ENCODE measurements around the gene SIRT6. TPM values are rescaled to one million over a fixed set of nuclear protein-coding genes. Genes with fewer than 3 reads are reported as not detected.
"Not testable (repeated sequence)": the region's sequence is repeated elsewhere in the genome, so short reads cannot be mapped to it uniquely, and the experiment has no call there.

SIRT6 gene
- total RNA-seq, 2 experiments from 2014 or later, result 20.0 to 20.1 TPM

GRCh38 chr19:4197625-4198466, 15.5 kb upstream of the SIRT6 start:
- intact Hi-C loops (cut with micrococcal nuclease), result no loop called here
- H3K36me3 Mint-ChIP-seq (ENCODE audit: low read depth), result no peaks in the 10 kb centered on the region
- DNase-seq, result peak; percentile 32
- no peak overlapping the region for H3K4me3 Mint-ChIP-seq
- peaks cover 52% of the 10 kb centered on the region for H3K27me3 Mint-ChIP-seq (ENCODE audit: low read depth)
- peaks cover 5% of the 10 kb centered on the region for H3K9me3 Mint-ChIP-seq
- peak overlapping the region; percentile 7 for H3K27ac Mint-ChIP-seq
- CTCF ChIA-PET, result no interaction called here
- peaks cover 9% of the 10 kb centered on the region for H3K4me1 Mint-ChIP-seq (ENCODE audit: low read depth)

GRCh38 chr19:4197228-4197624, 14.9 kb upstream of the SIRT6 start:
- Mint-ChIP-seq H3K9me3 (peaks cover 5% of the 10 kb centered on the region), H3K27me3 (ENCODE audit: low read depth) (peaks cover 52% of the 10 kb centered on the region), H3K4me3 (no peak overlapping the region), H3K36me3 (ENCODE audit: low read depth) (no peaks in the 10 kb centered on the region), H3K4me1 (ENCODE audit: low read depth) (peaks cover 9% of the 10 kb centered on the region), H3K27ac (peak overlapping the region; percentile 7)
- DNase-seq, result no peak
- intact Hi-C loops (cut with micrococcal nuclease), result no loop called here
- CTCF ChIA-PET, result no interaction called here

- H3K36me3 Mint-ChIP-seq (ENCODE audit: low read depth), result no peaks in the 10 kb centered on the region
- H3K27me3 Mint-ChIP-seq (ENCODE audit: low read depth), result peaks cover 52% of the 10 kb centered on the region
- CTCF ChIA-PET, result no interaction called here
- no peak overlapping the region for H3K27ac Mint-ChIP-seq
- H3K9me3 Mint-ChIP-seq, result peaks cover 5% of the 10 kb centered on the region
- peaks cover 9% of the 10 kb centered on the region for H3K4me1 Mint-ChIP-seq (ENCODE audit: low read depth)
- intact Hi-C loops (cut with micrococcal nuclease), result no loop called here
- H3K4me3 Mint-ChIP-seq, result no peak overlapping the region
- no peak for DNase-seq
These were observed 14.3 kb upstream of the SIRT6 start for GRCh38 chr19:4196587-4197148.

GRCh38 chr19:4196009-4196408, 13.6 kb upstream of the SIRT6 start:
- Mint-ChIP-seq H3K36me3 (ENCODE audit: low read depth) (no peaks in the 10 kb centered on the region), H3K27me3 (ENCODE audit: low read depth) (peaks cover 52% of the 10 kb centered on the region), H3K4me3 (no peak overlapping the region), H3K9me3 (peaks cover 5% of the 10 kb centered on the region), H3K4me1 (ENCODE audit: low read depth) (peaks cover 9% of the 10 kb centered on the region), H3K27ac (no peak overlapping the region)
- DNase-seq, result no peak
- intact Hi-C loops (cut with micrococcal nuclease), result no loop called here
- CTCF ChIA-PET, result no interaction called here

- CTCF ChIA-PET, result no interaction called here
- peaks cover 5% of the 10 kb centered on the region for H3K9me3 Mint-ChIP-seq
- no peak overlapping the region for H3K4me3 Mint-ChIP-seq
- no peak for DNase-seq
- H3K4me1 Mint-ChIP-seq (ENCODE audit: low read depth), result peaks cover 9% of the 10 kb centered on the region
- intact Hi-C loops (cut with micrococcal nuclease), result no loop called here
- H3K27ac Mint-ChIP-seq, result no peak overlapping the region
- peaks cover 52% of the 10 kb centered on the region for H3K27me3 Mint-ChIP-seq (ENCODE audit: low read depth)
- H3K36me3 Mint-ChIP-seq (ENCODE audit: low read depth), result no peaks in the 10 kb centered on the region
These were observed 12.0 kb upstream of the SIRT6 start for GRCh38 chr19:4194353-4194752.

- intact Hi-C loops (cut with micrococcal nuclease); H3K9me3 Mint-ChIP-seq; H3K27ac Mint-ChIP-seq; H3K36me3 Mint-ChIP-seq (ENCODE audit: low read depth); H3K4me3 Mint-ChIP-seq; DNase-seq; H3K4me1 Mint-ChIP-seq (ENCODE audit: low read depth): not testable (repeated sequence)
- CTCF ChIA-PET, result interaction anchor here (0.8 kb wide), 1 partner anchor 53 kb away, joined by 3 read pairs; no protein-coding TSS in a partner anchor
- H3K27me3 Mint-ChIP-seq (ENCODE audit: low read depth), result peaks cover 41% of the 10 kb centered on the region
These were observed 10.2 kb upstream of the SIRT6 start for GRCh38 chr19:4192537-4192936.

- H3K36me3 Mint-ChIP-seq (ENCODE audit: low read depth), result no peaks in the 10 kb centered on the region
- no peaks in the 10 kb centered on the region for H3K9me3 Mint-ChIP-seq
- DNase-seq, result no peak
- H3K27ac Mint-ChIP-seq, result no peak overlapping the region
- CTCF ChIA-PET, result no interaction called here
- H3K4me3 Mint-ChIP-seq, result no peak overlapping the region
- H3K27me3 Mint-ChIP-seq (ENCODE audit: low read depth), result peaks cover 12% of the 10 kb centered on the region
- H3K4me1 Mint-ChIP-seq (ENCODE audit: low read depth), result no peaks in the 10 kb centered on the region
- intact Hi-C loops (cut with micrococcal nuclease), result loop anchor here (5.0 kb wide), 1 partner anchor 47 kb away; no protein-coding TSS in a partner anchor
These were observed 7.3 kb upstream of the SIRT6 start for GRCh38 chr19:4189641-4190040.

GRCh38 chr19:4187313-4188122, 5.2 kb upstream of the SIRT6 start:
- intact Hi-C loops (cut with micrococcal nuclease), result loop anchor here (2.0 to 5.0 kb wide), 2 partner anchors 21 to 45 kb away; no protein-coding TSS in a partner anchor
- Mint-ChIP-seq H3K4me3 (no peak overlapping the region), H3K27me3 (ENCODE audit: low read depth) (no peaks in the 10 kb centered on the region), H3K4me1 (ENCODE audit: low read depth) (peaks cover 9% of the 10 kb centered on the region), H3K36me3 (ENCODE audit: low read depth) (no peaks in the 10 kb centered on the region), H3K27ac (no peak overlapping the region), H3K9me3 (no peaks in the 10 kb centered on the region)
- CTCF ChIA-PET, result interaction anchor here (0.6 to 1.1 kb wide), 3 partner anchors 14 to 641 kb away, joined by 3 to 5 read pairs (median 4); no protein-coding TSS in a partner anchor
- no peak for DNase-seq

GRCh38 chr19:4186087-4186993, 4.0 kb upstream of the SIRT6 start:
- Mint-ChIP-seq H3K9me3 (no peaks in the 10 kb centered on the region), H3K27ac (no peak overlapping the region), H3K27me3 (ENCODE audit: low read depth) (no peaks in the 10 kb centered on the region), H3K36me3 (ENCODE audit: low read depth) (no peaks in the 10 kb centered on the region), H3K4me3 (no peak overlapping the region), H3K4me1 (ENCODE audit: low read depth) (peaks cover 15% of the 10 kb centered on the region)
- intact Hi-C loops (cut with micrococcal nuclease), result loop anchor here (1.0 to 5.0 kb wide), 3 partner anchors 20 to 200 kb away; no protein-coding TSS in a partner anchor
- DNase-seq, result peak; percentile 92
- CTCF ChIA-PET, result interaction anchor here (0.6 to 0.8 kb wide), 3 partner anchors 8 to 606 kb away, joined by 3 read pairs; no protein-coding TSS in a partner anchor

GRCh38 chr19:4185413-4186086, 3.2 kb upstream of the SIRT6 start:
- H3K4me1 Mint-ChIP-seq (ENCODE audit: low read depth), result peaks cover 22% of the 10 kb centered on the region
- no peaks in the 10 kb centered on the region for H3K9me3 Mint-ChIP-seq
- no peaks in the 10 kb centered on the region for H3K27me3 Mint-ChIP-seq (ENCODE audit: low read depth)
- no peak for DNase-seq
- intact Hi-C loops (cut with micrococcal nuclease), result loop anchor here (1.0 to 5.0 kb wide), 3 partner anchors 19 to 199 kb away; no protein-coding TSS in a partner anchor
- no peak overlapping the region for H3K4me3 Mint-ChIP-seq
- no peak overlapping the region for H3K27ac Mint-ChIP-seq
- CTCF ChIA-PET, result no interaction called here
- peaks cover 2% of the 10 kb centered on the region for H3K36me3 Mint-ChIP-seq (ENCODE audit: low read depth)

GRCh38 chr19:4184718-4185352, 2.5 kb upstream of the SIRT6 start:
- Mint-ChIP-seq H3K36me3 (ENCODE audit: low read depth) (peaks cover 4% of the 10 kb centered on the region), H3K27me3 (ENCODE audit: low read depth) (no peaks in the 10 kb centered on the region), H3K27ac (no peak overlapping the region), H3K9me3 (no peaks in the 10 kb centered on the region), H3K4me3 (no peak overlapping the region), H3K4me1 (ENCODE audit: low read depth) (peaks cover 27% of the 10 kb centered on the region)
- no peak for DNase-seq
- intact Hi-C loops (cut with micrococcal nuclease), result loop anchor here (5.0 kb wide), 2 partner anchors 43 to 118 kb away; partner anchors contain the start of gene ZBTB7A
- CTCF ChIA-PET, result no interaction called here
